Activated CD4-positive, alpha-beta T cell treated with anti-CD3 and anti-CD28 coated beads for 36 hours (primary cell): ENCODE data around the gene ITPKA. TPM values are rescaled to one million over a fixed set of nuclear protein-coding genes. Genes with fewer than 3 reads are reported as not detected.

Source experiments
- ATAC-seq: fragments of 200-7000 bp; cut with Tn5 transposase; one replicate; pipeline ENCODE4 v1.10.0; 2021; ENCODE audit warnings: mild to moderate bottlenecking, moderate library complexity
- CTCF ChIA-PET: fragments of 350-600 bp; sonication (Branson Sonifier 250); formaldehyde crosslinking; loops from one replicate; lab custom pipeline; 2021; ENCODE audit warnings: antibody characterized with exemption; lab: Charles Lee
- POLR2A ChIA-PET: fragments of 350-600 bp; sonication (Branson Sonifier 250); formaldehyde crosslinking; loops from one replicate; lab custom pipeline; 2021; ENCODE audit warnings: antibody characterized with exemption, inconsistent platforms; lab: Charles Lee
- DNase-seq: peaks from one replicate; pipeline ENCODE4 v3.0.0-alpha.2; 2020
- H3K27ac Mint-ChIP-seq: one replicate; pipeline ENCODE4 v1.8.0; 2021; ENCODE audit warnings: mixed read lengths
- H3K27me3 Mint-ChIP-seq: one replicate; pipeline ENCODE4 v1.8.0; 2021; ENCODE audit warnings: mixed read lengths
- H3K36me3 Mint-ChIP-seq: one replicate; pipeline ENCODE4 v1.8.0; 2021; ENCODE audit warnings: low read depth, mixed read lengths
- H3K4me1 Mint-ChIP-seq: one replicate; pipeline ENCODE4 v1.8.0; 2021; ENCODE audit warnings: mixed read lengths
- H3K4me3 Mint-ChIP-seq: one replicate; pipeline ENCODE4 v1.8.0; 2021; ENCODE audit warnings: mild to moderate bottlenecking, moderate library complexity, mixed read lengths
- H3K9me3 Mint-ChIP-seq: one replicate; pipeline ENCODE4 v1.8.0; 2021; ENCODE audit warnings: low read depth, mixed read lengths
- intact Hi-C, 2 experiments: fragments of 100-400 bp; cut with DNase I in 1 of 2; cut with micrococcal nuclease in 1 of 2; formaldehyde crosslinking; loops; one replicate each; pipeline versions ENCODE4 v1.14.2 to v1.15.1; 2022 to 2024; cut with DNase I, micrococcal nuclease
- total RNA-seq, 2 experiments: library from RNA; stranded (reverse); gene quantifications; one replicate each; pipeline ENCODE4 v1.2.3, GENCODE V29; 2021

ITPKA gene
- total RNA-seq, 2 experiments from 2014 or later: 2.5 to 4.2 TPM

GRCh38 chr15:41490355-41490754, 3.3 kb upstream of the ITPKA start:
- H3K9me3 Mint-ChIP-seq: peaks cover 2% of the 10 kb centered on the region
- DNase-seq (peak; percentile 68), ATAC-seq (peak; percentile 64)
- intact Hi-C loops: loop anchor here (1.0 to 5.0 kb wide), 5 partner anchors 52 to 1087 kb away; partner anchors contain the start of genes GANC (in 1 of the 2), RPAP1 (in 1 of the 2), STARD9 (in 1 of the 2) and TMEM87A (in 1 of the 2)
- H3K4me1 Mint-ChIP-seq: peaks cover 45% of the 10 kb centered on the region
- H3K4me3 Mint-ChIP-seq: no peak overlapping the region
- H3K27me3 Mint-ChIP-seq: peaks cover 25% of the 10 kb centered on the region
- POLR2A ChIA-PET: interaction anchor here (0.5 to 0.8 kb wide), 3 partner anchors 20 to 726 kb away, joined by 3 to 6 read pairs (median 3); partner anchors contain the start of genes GCHFR and RPAP1
- peaks cover 2% of the 10 kb centered on the region for H3K36me3 Mint-ChIP-seq
- H3K27ac Mint-ChIP-seq: peak overlapping the region; percentile 59
- CTCF ChIA-PET: interaction anchor here (1.8 kb wide), 1 partner anchor 12 kb away, joined by 3 read pairs; no protein-coding TSS in a partner anchor

DNA sequence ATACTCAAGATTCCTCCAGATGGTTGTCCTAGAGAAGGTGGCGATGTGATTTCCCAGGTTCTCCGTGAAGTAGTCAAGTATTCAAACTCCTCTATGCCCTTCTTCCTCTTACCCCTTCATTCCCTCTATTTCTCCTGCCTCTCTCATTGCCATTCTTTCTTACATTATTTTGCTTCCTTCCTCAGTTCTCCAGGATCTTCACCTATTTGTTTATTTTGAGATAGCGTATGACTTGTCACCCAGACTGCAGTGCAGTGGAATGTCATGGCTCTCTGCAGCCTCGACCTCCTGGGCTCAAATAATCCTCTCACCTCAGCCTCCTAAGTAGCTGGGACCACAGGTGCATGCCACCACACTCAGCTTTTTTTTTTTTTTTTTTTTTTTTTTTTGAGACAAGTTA, 1.8 kb upstream of the ITPKA start:
- intact Hi-C loops: loop anchor here (2.0 to 5.0 kb wide), 8 partner anchors 50 to 1085 kb away; partner anchors contain the start of genes NUSAP1 (in 1 of the 2), OIP5 (in 1 of the 2), RPAP1 (in 1 of the 2) and STARD9 (in 1 of the 2)
- Mint-ChIP-seq H3K27ac (peak overlapping the region; percentile 1), H3K4me1 (peaks cover 45% of the 10 kb centered on the region), H3K27me3 (peaks cover 32% of the 10 kb centered on the region), H3K36me3 (peaks cover 2% of the 10 kb centered on the region), H3K4me3 (no peak overlapping the region), H3K9me3 (peaks cover 2% of the 10 kb centered on the region)
- CTCF ChIA-PET: interaction anchor here (0.6 kb wide), 1 partner anchor 275 kb away, joined by 3 read pairs; no protein-coding TSS in a partner anchor
- no peak for ATAC-seq
- DNase-seq: no peak
- POLR2A ChIA-PET: no interaction called here

DNA sequence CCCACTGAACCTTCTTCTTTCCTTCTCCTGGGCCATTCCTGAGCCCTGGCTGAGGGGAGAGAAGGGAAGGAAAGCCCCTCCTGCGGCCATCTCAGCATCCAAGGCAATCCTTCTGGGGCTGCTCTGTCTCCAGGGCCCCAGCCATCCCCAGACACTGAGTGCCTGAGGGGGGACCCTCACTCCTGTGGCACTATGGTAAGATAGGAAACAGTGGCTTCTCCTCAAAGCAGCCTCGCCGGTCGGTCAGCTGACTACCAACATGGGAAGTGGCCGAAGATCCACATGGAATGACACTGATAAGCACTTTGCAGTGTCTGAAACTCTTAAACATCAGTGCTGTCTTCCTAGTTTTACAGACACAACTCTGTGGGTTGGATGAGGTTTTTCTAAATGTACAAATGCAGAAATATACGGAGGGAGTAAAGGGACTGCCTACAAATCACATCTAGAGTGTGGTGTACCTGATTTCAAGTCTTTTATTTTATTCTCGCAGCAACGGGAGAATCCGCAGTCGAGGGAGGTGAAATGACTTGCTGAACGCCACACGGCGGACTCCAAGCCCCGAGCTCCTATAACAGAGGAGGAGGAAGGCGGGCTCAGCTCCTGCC, 973 bp upstream of the ITPKA start:
- Mint-ChIP-seq H3K36me3 (peaks cover 2% of the 10 kb centered on the region), H3K4me1 (peaks cover 44% of the 10 kb centered on the region), H3K4me3 (peak overlapping the region; percentile 55), H3K27me3 (peaks cover 39% of the 10 kb centered on the region), H3K27ac (peak overlapping the region; percentile 37), H3K9me3 (peaks cover 2% of the 10 kb centered on the region)
- ATAC-seq (no peak), DNase-seq (no peak)
- intact Hi-C loops: loop anchor here (1.0 to 5.0 kb wide), 21 partner anchors 10 to 1085 kb away; partner anchors contain the start of genes RPAP1 (in 2 of the 2), CHP1 (in 1 of the 2), DNAJC17 (in 1 of the 2) and JMJD7 (in 1 of the 2)
- ChIA-PET CTCF (interaction anchor here (1.0 to 1.8 kb wide), 2 partner anchors 27 to 65 kb away, joined by 5 to 11 read pairs; no protein-coding TSS in a partner anchor), POLR2A (interaction anchor here (0.6 to 1.1 kb wide), 4 partner anchors 8 to 369 kb away, joined by 3 to 4 read pairs (median 3); partner anchors contain the start of gene MAPKBP1)

- intact Hi-C loops: loop anchor here (1.0 to 5.0 kb wide), 21 partner anchors 8 to 1083 kb away; partner anchors contain the start of genes RPAP1 (in 2 of the 2), CHP1 (in 1 of the 2), DNAJC17 (in 1 of the 2) and JMJD7 (in 1 of the 2)
- Mint-ChIP-seq H3K27me3 (peaks cover 45% of the 10 kb centered on the region), H3K36me3 (peaks cover 2% of the 10 kb centered on the region), H3K4me3 (no peak overlapping the region), H3K27ac (no peak overlapping the region), H3K9me3 (peaks cover 2% of the 10 kb centered on the region), H3K4me1 (peaks cover 35% of the 10 kb centered on the region)
- no peak for DNase-seq
- POLR2A ChIA-PET: interaction anchor here (0.6 to 1.1 kb wide), 2 partner anchors 18 to 280 kb away, joined by 3 read pairs; partner anchors contain the start of gene MAPKBP1
- peak; percentile 15 for ATAC-seq
- CTCF ChIA-PET: interaction anchor here (1.0 to 1.8 kb wide), 3 partner anchors 26 to 64 kb away, joined by 3 to 11 read pairs (median 5); no protein-coding TSS in a partner anchor
These were observed 172 bp downstream of the ITPKA start for GRCh38 chr15:41493902-41494189.

GRCh38 chr15:41494190-41494921, 682 bp downstream of the ITPKA start:
- Mint-ChIP-seq H3K27ac (no peak overlapping the region), H3K27me3 (peaks cover 47% of the 10 kb centered on the region), H3K36me3 (peaks cover 2% of the 10 kb centered on the region)

DNA sequence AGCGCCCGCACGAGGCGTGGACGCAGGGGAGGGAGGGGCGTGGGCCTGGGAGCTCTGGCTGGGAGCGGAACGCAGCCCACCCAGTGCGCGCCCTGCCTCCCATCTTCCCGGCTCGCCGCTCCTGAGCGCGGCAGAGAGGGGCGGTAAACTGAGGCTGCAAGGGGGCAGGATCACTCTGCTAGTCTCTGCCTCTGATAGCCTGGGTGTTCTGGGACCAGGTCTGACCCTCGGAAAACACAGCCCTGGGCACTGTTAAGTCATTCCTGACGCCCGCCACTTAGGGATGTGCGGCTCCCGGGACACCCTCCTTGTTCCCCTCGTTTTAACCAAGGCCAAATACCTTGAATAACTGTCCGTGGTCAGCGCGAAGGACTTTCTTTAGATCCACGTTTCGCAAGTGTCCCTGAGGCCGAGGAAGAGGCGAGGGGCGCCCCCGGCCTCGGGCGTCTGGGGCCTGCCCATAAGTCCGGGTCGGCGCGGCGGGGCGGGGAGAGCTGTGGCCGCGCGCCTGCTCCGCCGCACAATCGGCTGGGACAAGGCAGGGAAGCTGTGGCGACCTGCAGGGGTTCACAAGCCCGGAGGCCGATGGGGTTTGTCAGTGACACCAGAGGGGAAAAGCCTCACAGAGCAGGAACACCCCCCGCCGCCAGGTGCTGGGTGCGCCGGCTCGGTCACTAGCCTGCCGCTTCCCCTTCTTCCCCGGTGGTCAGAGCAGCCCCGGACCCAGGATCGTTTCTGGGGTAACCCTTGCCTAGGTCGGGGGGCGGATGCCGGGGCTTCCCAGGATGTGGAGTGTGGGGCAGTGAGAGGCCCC, 1.5 kb downstream of the ITPKA start:
- peak; percentile 68 for DNase-seq
- H3K4me3 Mint-ChIP-seq: peak overlapping the region; percentile 55
- ChIA-PET POLR2A (interaction anchor here (0.6 kb wide), 1 partner anchor 136 kb away, joined by 3 read pairs; no protein-coding TSS in a partner anchor), CTCF (interaction anchor here (0.6 to 1.3 kb wide), 4 partner anchors 10 to 108 kb away, joined by 3 to 5 read pairs (median 3); no protein-coding TSS in a partner anchor)
- H3K36me3 Mint-ChIP-seq: peaks cover 2% of the 10 kb centered on the region
- peaks cover 28% of the 10 kb centered on the region for H3K4me1 Mint-ChIP-seq
- H3K27ac Mint-ChIP-seq: no peak overlapping the region
- peaks cover 54% of the 10 kb centered on the region for H3K27me3 Mint-ChIP-seq
- peaks cover 2% of the 10 kb centered on the region for H3K9me3 Mint-ChIP-seq
- intact Hi-C loops: loop anchor here (5.0 kb wide), 4 partner anchors 47 to 1082 kb away; partner anchors contain the start of genes RPAP1 (in 1 of the 2) and STARD9 (in 1 of the 2)
- no peak for ATAC-seq

More at GRCh38 chr15:41494190-41494921, 682 bp downstream of the ITPKA start:
- ATAC-seq: peak; percentile 4
- ChIA-PET POLR2A (no interaction called here), CTCF (interaction anchor here (1.2 to 1.8 kb wide), 2 partner anchors 27 to 29 kb away, joined by 3 to 11 read pairs; no protein-coding TSS in a partner anchor)
- Mint-ChIP-seq H3K9me3 (peaks cover 2% of the 10 kb centered on the region), H3K4me3 (peak overlapping the region; percentile 58), H3K4me1 (peaks cover 35% of the 10 kb centered on the region)
- DNase-seq: peak; percentile 73
- intact Hi-C loops: loop anchor here (5.0 kb wide), 4 partner anchors 48 to 1083 kb away; partner anchors contain the start of genes RPAP1 (in 1 of the 2) and STARD9 (in 1 of the 2)

GRCh38 chr15:41495736-41496599, 2.3 kb downstream of the ITPKA start:
- no peak overlapping the region for H3K27ac Mint-ChIP-seq
- CTCF ChIA-PET: interaction anchor here (0.6 to 1.3 kb wide), 5 partner anchors 9 to 107 kb away, joined by 3 to 5 read pairs (median 3); no protein-coding TSS in a partner anchor
- intact Hi-C loops: no loop called here
- ATAC-seq (no peak), DNase-seq (no peak)
- peak overlapping the region; percentile 55 for H3K4me3 Mint-ChIP-seq
- H3K4me1 Mint-ChIP-seq: peaks cover 23% of the 10 kb centered on the region
- H3K9me3 Mint-ChIP-seq: no peaks in the 10 kb centered on the region
- H3K36me3 Mint-ChIP-seq: no peaks in the 10 kb centered on the region
- H3K27me3 Mint-ChIP-seq: peaks cover 58% of the 10 kb centered on the region
- POLR2A ChIA-PET: interaction anchor here (0.6 kb wide), 1 partner anchor 135 kb away, joined by 3 read pairs; no protein-coding TSS in a partner anchor

GRCh38 chr15:41498657-41499056, 5.0 kb downstream of the ITPKA start:
- ATAC-seq: no peak
- CTCF ChIA-PET: interaction anchor here (0.6 kb wide), 1 partner anchor 199 kb away, joined by 3 read pairs; no protein-coding TSS in a partner anchor
- H3K4me1 Mint-ChIP-seq: peaks cover 19% of the 10 kb centered on the region
- H3K27me3 Mint-ChIP-seq: peaks cover 54% of the 10 kb centered on the region
- intact Hi-C loops: no loop called here
- no peak overlapping the region for H3K4me3 Mint-ChIP-seq
- no peak overlapping the region for H3K27ac Mint-ChIP-seq
- POLR2A ChIA-PET: no interaction called here
- DNase-seq: no peak
- H3K36me3 Mint-ChIP-seq: no peaks in the 10 kb centered on the region
- no peaks in the 10 kb centered on the region for H3K9me3 Mint-ChIP-seq

- intact Hi-C loops: no loop called here
These were observed 5.6 kb downstream of the ITPKA start for GRCh38 chr15:41499109-41499851.

More at GRCh38 chr15:41499109-41499851, 5.6 kb downstream of the ITPKA start:
- Mint-ChIP-seq H3K36me3 (no peaks in the 10 kb centered on the region), H3K27ac (no peak overlapping the region), H3K4me3 (no peak overlapping the region), H3K9me3 (no peaks in the 10 kb centered on the region), H3K27me3 (peaks cover 56% of the 10 kb centered on the region), H3K4me1 (peaks cover 19% of the 10 kb centered on the region)
- no peak for ATAC-seq
- CTCF ChIA-PET: interaction anchor here (0.7 kb wide), 1 partner anchor 707 kb away, joined by 3 read pairs; no protein-coding TSS in a partner anchor
- no peak for DNase-seq
- POLR2A ChIA-PET: no interaction called here
